Colonic mucosa (tissue), 4 donors: Measurements from ENCODE around the gene ALPI. TPM values are rescaled to one million over a fixed set of nuclear protein-coding genes. Genes with fewer than 3 reads are reported as not detected.

Source experiments
- DNase-seq: peaks from one replicate; pipeline ENCODE4 v3.0.0-alpha.2; 2020
- H3K27ac ChIP-seq: fragments of 200-600 bp; one replicate; pipeline ENCODE4 v1.8.0; 2021
- H3K27me3 ChIP-seq: fragments of 200-600 bp; one replicate; pipeline ENCODE4 v1.8.0; 2021
- H3K36me3 ChIP-seq: fragments of 200-600 bp; one replicate; pipeline ENCODE4 v1.8.0; 2021
- H3K4me1 ChIP-seq: fragments of 200-600 bp; one replicate; pipeline ENCODE4 v1.8.0; 2021; ENCODE audit warnings: mild to moderate bottlenecking
- H3K4me3 ChIP-seq: fragments of 200-600 bp; one replicate; pipeline ENCODE4 v1.8.0; 2021
- H3K9ac ChIP-seq, 2 donors: one replicate each; pipeline ENCODE4 v1.7.0; 2013; ENCODE audit warnings: control low read depth in 2 of 2, low read depth in 2 of 2, low read length in 2 of 2
- H3K9me3 ChIP-seq: fragments of 200-600 bp; one replicate; pipeline ENCODE4 v1.8.0; 2021
- CTCF ChIP-seq: fragments of 200-600 bp; IDR thresholded peaks from one replicate; pipeline ENCODE4 v1.8.0; 2022; ENCODE audit warnings: antibody characterized with exemption, mild to moderate bottlenecking
- intact Hi-C: fragments of 100-400 bp; cut with DNase I; formaldehyde crosslinking; loops from one replicate; pipeline ENCODE4 v1.14.1; 2022
- total RNA-seq, 2 donors: library from RNA; stranded (reverse); fragmentation: NEBNext Ultra II Directional in 1 of 2; extraction: Animal tissue kit (Norgen Biotek cat#: 25700) in 1 of 2; gene quantifications; one replicate each; pipeline ENCODE4 v1.2.1, GENCODE V29; 2021
- donor health status: healthy.
- donor health status: DM: no; HTN: no; CAD: no.
- donor health status: DM: no; HTN: no; CAD: no.

Gene ALPI
- total RNA-seq, 2 donors from 2014 or later = 9.4 to 27.1 TPM

- peaks cover 6% of the 10 kb centered on the region for H3K27me3 ChIP-seq
- no peak overlapping the region for H3K27ac ChIP-seq
- no peak overlapping the region for H3K9ac ChIP-seq
- intact Hi-C loops = no loop called here
- no peaks in the 10 kb centered on the region for H3K9me3 ChIP-seq
- no peaks in the 10 kb centered on the region for H3K36me3 ChIP-seq
- no peak for DNase-seq
- no peaks in the 10 kb centered on the region for H3K4me1 ChIP-seq
- no peak overlapping the region for H3K4me3 ChIP-seq
- TF ChIP-seq CTCF = no peak
Observed at GRCh38 chr2:232492963-232493700, 37.2 kb downstream of the ALPI start.

- Histone ChIP-seq H3K4me3 (no peak overlapping the region), H3K9ac (no peak overlapping the region), H3K27ac (no peak overlapping the region), H3K4me1 (no peaks in the 10 kb centered on the region), H3K9me3 (no peaks in the 10 kb centered on the region), H3K36me3 (no peaks in the 10 kb centered on the region), H3K27me3 (no peaks in the 10 kb centered on the region)
- no peak for DNase-seq
- intact Hi-C loops = no loop called here
- no peak for TF ChIP-seq CTCF
Observed at GRCh38 chr2:232493701-232494474, 37.9 kb downstream of the ALPI start.

- Histone ChIP-seq H3K27ac (no peak overlapping the region), H3K27me3 (no peaks in the 10 kb centered on the region), H3K36me3 (no peaks in the 10 kb centered on the region), H3K9ac (no peak overlapping the region), H3K4me3 (no peak overlapping the region), H3K4me1 (no peaks in the 10 kb centered on the region), H3K9me3 (no peaks in the 10 kb centered on the region)
- TF ChIP-seq CTCF = no peak
- intact Hi-C loops = no loop called here
- DNase-seq = no peak
Observed at GRCh38 chr2:232494542-232494941, 38.6 kb downstream of the ALPI start.

- no peak overlapping the region for H3K4me3 ChIP-seq
- H3K36me3 ChIP-seq = no peaks in the 10 kb centered on the region
- H3K9ac ChIP-seq = no peak overlapping the region
- intact Hi-C loops = no loop called here
- no peaks in the 10 kb centered on the region for H3K9me3 ChIP-seq
- DNase-seq = no peak
- H3K27ac ChIP-seq = no peak overlapping the region
- TF ChIP-seq CTCF = no peak
- H3K27me3 ChIP-seq = no peaks in the 10 kb centered on the region
- H3K4me1 ChIP-seq = no peaks in the 10 kb centered on the region
Observed at GRCh38 chr2:232495292-232495691, 39.3 kb downstream of the ALPI start.

GRCh38 chr2:232496501-232497270 lies 40.7 kb downstream of the ALPI start:
- Histone ChIP-seq H3K4me3 (no peak overlapping the region), H3K27me3 (no peaks in the 10 kb centered on the region)
- TF ChIP-seq CTCF = no peak

More at GRCh38 chr2:232496501-232497270, 40.7 kb downstream of the ALPI start:
- Histone ChIP-seq H3K4me1 (no peaks in the 10 kb centered on the region), H3K27ac (no peak overlapping the region), H3K36me3 (no peaks in the 10 kb centered on the region), H3K9ac (no peak overlapping the region), H3K9me3 (no peaks in the 10 kb centered on the region)
- no peak for DNase-seq
- intact Hi-C loops = no loop called here
